Central memory CD8-positive, alpha-beta T cell (primary cell): ENCODE results near the gene TOX3.

Experiments
- ATAC-seq: fragments of 150-1000 bp; cut with Tn5 transposase; replicated peaks from 2 replicates; pipeline ENCODE4 v1.10.0; 2022; ENCODE audit warnings: mild to moderate bottlenecking, moderate FRiP score, moderate number of reproducible peaks; ENCODE audit not compliant: poor library complexity, severe bottlenecking; ENCODE audit errors: extremely low read depth
- DNase-seq, 2 donors: peaks; one replicate each; pipeline ENCODE4 v3.0.0; 2021; ENCODE audit warnings: low spot score in 2 of 2
- H3K27ac Mint-ChIP-seq: one replicate; pipeline ENCODE4 v1.8.0; 2022; ENCODE audit warnings: low read depth, mild to moderate bottlenecking, moderate library complexity, mixed read lengths
- H3K27me3 Mint-ChIP-seq: one replicate; pipeline ENCODE4 v1.8.0; 2022; ENCODE audit warnings: mixed read lengths
- H3K36me3 Mint-ChIP-seq: one replicate; pipeline ENCODE4 v1.8.0; 2022; ENCODE audit warnings: mild to moderate bottlenecking, moderate library complexity, mixed read lengths; ENCODE audit not compliant: insufficient read depth
- H3K4me1 Mint-ChIP-seq: one replicate; pipeline ENCODE4 v1.8.0; 2022; ENCODE audit warnings: mixed read lengths
- H3K4me3 Mint-ChIP-seq: one replicate; pipeline ENCODE4 v1.8.0; 2022; ENCODE audit warnings: mild to moderate bottlenecking, moderate library complexity, mixed read lengths
- H3K9me3 Mint-ChIP-seq: one replicate; pipeline ENCODE4 v1.8.0; 2022; ENCODE audit warnings: mixed read lengths

The TOX3 gene

DNA sequence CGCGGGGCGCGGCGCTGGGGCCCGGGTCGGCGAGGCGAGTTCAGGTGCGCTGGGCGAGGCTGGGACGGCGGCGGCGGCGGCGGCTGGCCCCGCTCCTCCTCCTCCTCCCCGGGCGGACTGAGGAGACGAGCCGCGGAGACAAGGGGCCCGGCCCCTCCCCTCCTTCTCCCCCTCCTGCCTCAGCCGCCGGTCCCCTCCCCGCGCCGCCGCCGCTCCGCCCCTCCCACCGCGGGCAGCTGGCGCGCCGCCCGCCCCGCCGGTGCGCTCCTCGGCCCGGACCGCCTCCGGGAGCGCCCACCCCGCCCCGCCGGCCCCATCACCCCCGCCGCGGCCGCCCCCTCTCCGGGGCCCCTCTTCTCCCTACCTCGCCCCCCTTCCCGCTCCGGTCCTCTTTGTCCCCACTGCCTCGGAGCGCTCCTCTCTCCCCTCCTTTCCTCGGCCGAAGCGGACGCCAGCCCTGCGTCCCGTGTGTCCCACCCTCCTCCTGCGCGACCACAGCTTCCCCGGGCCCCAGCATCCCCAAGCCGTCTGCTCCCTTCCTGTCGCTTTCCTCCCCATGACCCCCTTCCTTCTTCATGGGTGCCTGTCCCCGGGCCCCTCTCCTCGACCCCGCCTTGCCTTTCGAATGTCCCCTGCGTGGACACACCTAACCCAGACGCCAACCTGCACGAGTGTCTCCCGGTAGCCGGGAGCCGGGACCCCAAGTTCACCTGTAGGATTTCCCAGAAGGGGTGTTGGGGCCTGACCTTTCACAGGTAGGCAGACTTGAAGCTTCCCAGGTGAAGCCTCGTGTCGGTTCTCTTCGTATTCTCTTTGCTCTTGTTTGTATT is at the start of gene TOX3:
TOX3 (minus strand) TSS at position 140 of the 830 bp plus-strand sequence. CDS start 420 bp downstream, outside the sequence.
- H3K9me3 Mint-ChIP-seq, result no peaks in the 10 kb centered on the region
- no peak within 1 kb of the TSS for H3K27ac Mint-ChIP-seq
- no peaks in the 10 kb centered on the region for H3K4me1 Mint-ChIP-seq
- no peaks in the 10 kb centered on the region for H3K36me3 Mint-ChIP-seq
- ATAC-seq (no peak), DNase-seq (no peak)
- H3K27me3 Mint-ChIP-seq, result peaks cover 67% of the 10 kb centered on the region
- peak within 1 kb of the TSS; percentile 11 for H3K4me3 Mint-ChIP-seq

DNA sequence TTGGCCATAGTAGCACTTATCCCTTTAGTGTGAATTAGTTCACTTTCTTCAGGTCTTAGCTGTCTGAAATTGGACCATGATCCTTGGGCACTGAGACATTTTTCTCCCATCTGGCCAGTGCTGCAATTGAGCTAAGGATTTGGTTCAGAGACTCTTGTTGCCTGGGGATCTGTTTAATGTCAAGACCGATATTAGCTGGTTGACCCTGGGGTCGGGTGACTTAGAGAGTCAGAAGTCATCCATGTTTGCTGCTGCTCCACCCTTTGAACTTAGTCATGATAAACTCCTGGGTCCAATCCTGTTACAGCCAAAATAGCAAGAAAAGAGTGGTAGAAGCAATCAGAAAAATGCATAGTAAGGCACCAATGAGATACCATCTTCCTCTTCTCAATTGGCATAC is 45.8 kb upstream of the TOX3 start:
- Mint-ChIP-seq H3K4me3 (no peak overlapping the region), H3K27me3 (no peaks in the 10 kb centered on the region), H3K27ac (no peak overlapping the region), H3K9me3 (no peaks in the 10 kb centered on the region), H3K4me1 (no peaks in the 10 kb centered on the region), H3K36me3 (no peaks in the 10 kb centered on the region)
- ATAC-seq, result no peak
- no peak for DNase-seq

DNA sequence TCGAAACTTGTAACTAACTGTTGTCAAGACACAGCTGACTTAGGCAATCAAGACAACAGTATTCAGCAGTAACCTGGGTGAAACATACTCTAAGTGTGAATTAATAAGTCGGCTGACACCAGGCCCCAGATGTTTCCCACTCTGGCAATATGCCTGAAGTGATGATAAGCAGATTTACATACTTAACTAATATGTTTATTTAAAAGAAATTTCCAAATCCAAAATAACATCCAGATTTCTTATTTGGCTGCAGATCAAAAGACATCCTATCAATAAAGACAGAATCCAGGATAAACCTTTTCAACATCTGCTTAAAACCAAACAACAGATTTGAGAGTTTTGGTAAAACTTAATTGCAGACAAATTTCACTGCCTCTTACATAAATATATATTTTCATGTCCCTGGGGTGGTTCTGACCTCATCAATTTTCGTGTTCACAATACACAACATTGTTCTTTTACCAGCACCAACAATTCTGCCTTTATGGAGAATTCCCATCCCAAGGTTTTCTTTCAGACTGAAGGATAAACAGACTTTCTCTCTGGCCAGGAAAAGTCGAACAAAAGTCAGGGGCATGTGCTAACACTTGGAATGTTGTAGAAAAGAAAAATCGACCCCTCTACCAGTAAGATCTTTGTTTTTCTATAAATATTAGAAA is 45.1 kb upstream of the TOX3 start:
- Mint-ChIP-seq H3K4me1 (no peaks in the 10 kb centered on the region), H3K4me3 (no peak overlapping the region), H3K36me3 (no peaks in the 10 kb centered on the region)

DNA sequence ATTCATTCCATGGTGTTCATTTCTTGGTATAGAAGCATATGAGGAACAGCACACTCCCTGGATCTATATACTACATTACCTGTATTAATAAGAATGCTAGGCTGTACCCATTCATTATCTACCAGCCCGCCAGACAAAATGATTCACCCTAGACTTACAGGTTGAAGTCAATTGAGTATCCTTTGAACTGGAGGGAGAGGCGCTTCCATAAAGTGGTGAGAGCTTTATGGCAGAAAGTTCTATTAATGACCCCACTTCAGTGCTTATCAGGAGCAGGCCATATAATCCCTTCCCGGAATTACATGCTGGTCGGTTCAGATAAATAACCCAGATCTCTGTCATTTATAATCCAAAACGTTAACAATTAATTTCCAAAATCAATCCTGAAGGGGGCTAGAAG is 44.5 kb upstream of the TOX3 start:
- no peak overlapping the region for H3K4me3 Mint-ChIP-seq
- H3K4me1 Mint-ChIP-seq, result no peaks in the 10 kb centered on the region
- no peak for ATAC-seq
- no peak overlapping the region for H3K27ac Mint-ChIP-seq
- no peaks in the 10 kb centered on the region for H3K36me3 Mint-ChIP-seq
- no peak for DNase-seq
- no peaks in the 10 kb centered on the region for H3K27me3 Mint-ChIP-seq
- no peaks in the 10 kb centered on the region for H3K9me3 Mint-ChIP-seq

More for the DNA sequence above, 45.1 kb upstream of the TOX3 start:
- no peaks in the 10 kb centered on the region for H3K27me3 Mint-ChIP-seq
- no peaks in the 10 kb centered on the region for H3K9me3 Mint-ChIP-seq
- no peak overlapping the region for H3K27ac Mint-ChIP-seq
- ATAC-seq (no peak), DNase-seq (no peak)

DNA sequence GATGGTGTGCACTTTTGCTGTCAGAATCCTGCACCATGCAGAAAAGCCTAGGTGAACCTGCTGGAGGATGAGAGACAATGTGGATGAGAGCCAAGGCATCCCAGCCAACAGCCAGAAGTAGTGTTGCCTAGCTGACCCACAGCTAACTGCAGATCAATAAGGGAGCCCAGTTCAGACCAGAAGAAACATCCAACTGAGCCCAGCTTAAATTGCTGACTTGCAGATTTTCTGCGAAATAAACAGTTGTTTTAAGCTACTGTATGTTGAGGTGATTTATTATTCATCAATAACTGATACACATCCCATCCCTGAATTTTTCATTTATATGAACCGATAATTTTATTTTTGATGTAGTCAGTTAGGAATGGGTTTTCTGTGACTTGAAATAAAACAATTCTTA is 39.2 kb upstream of the TOX3 start:
- no peaks in the 10 kb centered on the region for H3K27me3 Mint-ChIP-seq

DNA sequence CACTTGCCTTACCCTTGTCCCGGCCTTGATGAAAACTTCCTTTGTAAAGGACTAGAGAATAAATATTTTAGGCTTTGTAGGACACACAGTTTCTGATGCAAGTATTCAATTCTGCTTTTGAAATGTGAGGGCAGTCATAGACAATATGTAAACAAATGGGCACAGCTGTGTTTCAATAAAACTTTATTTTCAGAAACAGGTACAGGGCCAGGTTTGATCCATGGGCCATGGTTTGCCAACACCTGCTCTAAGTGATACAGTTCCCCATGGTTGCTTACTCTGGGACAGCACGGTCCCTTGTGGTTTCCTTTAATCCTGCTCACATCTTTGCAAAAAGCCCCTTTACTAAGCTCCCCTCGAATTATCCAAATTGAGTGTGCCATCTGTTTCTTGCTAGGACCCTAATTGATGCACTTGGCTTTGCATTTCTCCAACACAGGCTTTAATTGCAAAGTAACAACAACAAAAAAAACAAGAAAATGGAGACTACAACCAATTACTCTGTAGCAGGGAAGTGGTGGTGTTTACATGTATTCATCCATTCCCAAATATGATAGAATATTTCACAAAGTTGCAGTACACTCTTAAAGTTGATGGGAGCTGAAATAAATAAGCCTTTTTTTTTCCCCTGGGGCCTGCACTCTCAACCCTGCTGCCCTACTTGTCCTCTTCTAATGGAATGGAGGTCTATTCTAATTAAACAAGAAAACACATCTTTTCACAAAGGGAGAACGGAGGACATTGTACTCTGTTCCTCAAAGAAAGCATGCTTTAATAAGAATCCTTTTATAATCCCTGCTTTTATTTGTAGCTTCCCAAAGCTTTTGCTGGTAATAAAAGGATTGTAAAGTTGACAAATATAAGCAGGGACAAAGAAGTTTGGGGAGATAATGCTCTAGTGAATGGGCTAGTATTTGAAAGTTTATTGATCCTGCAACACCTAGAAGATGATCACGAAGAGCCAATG is 37.7 kb upstream of the TOX3 start:
- H3K27ac Mint-ChIP-seq, result no peak overlapping the region
- no peak for ATAC-seq
- no peaks in the 10 kb centered on the region for H3K27me3 Mint-ChIP-seq

More for the DNA sequence above, 39.2 kb upstream of the TOX3 start:
- H3K9me3 Mint-ChIP-seq, result no peaks in the 10 kb centered on the region
- no peaks in the 10 kb centered on the region for H3K36me3 Mint-ChIP-seq
- DNase-seq (no peak), ATAC-seq (no peak)
- no peak overlapping the region for H3K4me3 Mint-ChIP-seq
- no peak overlapping the region for H3K27ac Mint-ChIP-seq
- no peaks in the 10 kb centered on the region for H3K4me1 Mint-ChIP-seq

DNA sequence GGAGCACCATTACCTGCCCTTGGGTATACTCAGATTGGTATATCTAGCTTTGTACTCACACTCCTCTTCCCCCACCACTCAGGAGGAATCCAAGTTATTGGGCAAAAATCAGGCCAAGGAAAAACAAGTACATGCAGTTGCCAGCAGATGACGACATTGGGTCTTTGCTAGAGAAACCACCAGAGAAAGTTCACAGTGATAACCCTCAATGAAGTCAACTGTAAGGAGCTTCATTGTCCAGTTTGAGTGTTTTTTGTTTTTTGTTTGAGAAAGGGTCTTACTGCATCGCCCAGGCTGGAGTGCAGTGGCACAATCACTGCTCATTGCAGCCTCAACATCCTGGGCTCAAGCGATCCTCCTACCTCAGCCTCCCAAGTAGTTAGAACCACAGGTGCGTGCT is 34.6 kb upstream of the TOX3 start:
- DNase-seq, result no peak
- Mint-ChIP-seq H3K27me3 (no peaks in the 10 kb centered on the region), H3K9me3 (no peaks in the 10 kb centered on the region), H3K36me3 (no peaks in the 10 kb centered on the region), H3K4me3 (no peak overlapping the region), H3K27ac (no peak overlapping the region), H3K4me1 (no peaks in the 10 kb centered on the region)
- no peak for ATAC-seq

More for the DNA sequence above, 37.7 kb upstream of the TOX3 start:
- no peaks in the 10 kb centered on the region for H3K36me3 Mint-ChIP-seq
- H3K4me1 Mint-ChIP-seq, result no peaks in the 10 kb centered on the region
- no peaks in the 10 kb centered on the region for H3K9me3 Mint-ChIP-seq
- DNase-seq, result no peak
- H3K4me3 Mint-ChIP-seq, result no peak overlapping the region

DNA sequence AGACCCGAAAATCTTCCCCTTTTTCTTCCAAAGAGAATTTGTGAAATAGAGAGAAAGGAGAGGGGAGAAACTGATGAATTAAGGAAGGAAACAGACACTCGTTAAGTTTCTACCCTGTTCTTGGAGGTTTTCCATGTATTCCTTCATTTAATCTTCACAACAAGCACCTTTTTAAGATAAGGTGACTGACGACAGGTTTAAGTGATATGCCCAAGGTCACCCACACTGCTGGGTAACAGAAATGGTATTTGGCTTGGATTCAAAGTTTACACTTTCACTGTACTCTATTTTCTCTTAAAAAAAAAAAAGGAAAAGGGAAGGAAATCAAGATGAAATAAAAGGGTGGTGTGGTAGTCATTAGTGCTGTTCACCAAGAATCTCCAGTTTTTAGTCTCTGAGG is 33.5 kb upstream of the TOX3 start:
- Mint-ChIP-seq H3K27ac (no peak overlapping the region), H3K4me1 (no peaks in the 10 kb centered on the region), H3K36me3 (no peaks in the 10 kb centered on the region), H3K4me3 (no peak overlapping the region), H3K9me3 (no peaks in the 10 kb centered on the region), H3K27me3 (peaks cover 7% of the 10 kb centered on the region)
- no peak for DNase-seq
- no peak for ATAC-seq

DNA sequence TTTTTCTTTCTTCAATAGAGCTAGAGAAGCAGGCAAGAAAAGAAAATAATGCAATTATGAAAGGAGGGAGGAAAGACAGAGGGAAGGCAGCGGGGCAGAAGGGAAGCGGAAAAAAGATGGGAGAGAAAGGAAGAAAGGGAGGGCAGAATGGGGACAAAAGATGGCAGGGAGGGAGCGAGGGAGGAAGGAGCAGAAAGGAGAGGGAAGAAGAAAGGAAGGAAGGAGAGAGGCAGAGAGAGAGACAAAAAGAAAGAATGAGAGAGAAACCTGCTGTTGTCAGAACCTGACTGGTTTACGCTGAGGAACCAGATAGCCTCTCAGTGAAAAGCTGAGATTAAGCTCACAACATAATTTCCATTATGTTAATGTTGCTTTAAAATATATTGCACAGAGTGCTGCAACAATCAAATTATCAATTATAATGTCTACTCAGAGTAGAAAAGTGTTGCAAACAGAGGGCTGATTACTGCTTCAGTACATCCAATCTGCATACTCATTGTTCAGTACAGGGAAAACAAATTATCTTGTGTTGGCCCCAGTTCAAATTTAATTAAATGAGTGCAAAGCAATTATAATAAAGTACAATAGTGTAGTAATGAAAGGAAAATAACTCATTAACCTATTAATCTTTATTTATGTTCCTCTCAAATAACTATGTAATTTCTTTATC is 32.0 kb upstream of the TOX3 start:
- Mint-ChIP-seq H3K36me3 (no peaks in the 10 kb centered on the region), H3K9me3 (no peaks in the 10 kb centered on the region), H3K27ac (no peak overlapping the region), H3K4me1 (no peaks in the 10 kb centered on the region), H3K4me3 (no peak overlapping the region), H3K27me3 (peaks cover 9% of the 10 kb centered on the region)
- no peak for ATAC-seq
- DNase-seq, result no peak

DNA sequence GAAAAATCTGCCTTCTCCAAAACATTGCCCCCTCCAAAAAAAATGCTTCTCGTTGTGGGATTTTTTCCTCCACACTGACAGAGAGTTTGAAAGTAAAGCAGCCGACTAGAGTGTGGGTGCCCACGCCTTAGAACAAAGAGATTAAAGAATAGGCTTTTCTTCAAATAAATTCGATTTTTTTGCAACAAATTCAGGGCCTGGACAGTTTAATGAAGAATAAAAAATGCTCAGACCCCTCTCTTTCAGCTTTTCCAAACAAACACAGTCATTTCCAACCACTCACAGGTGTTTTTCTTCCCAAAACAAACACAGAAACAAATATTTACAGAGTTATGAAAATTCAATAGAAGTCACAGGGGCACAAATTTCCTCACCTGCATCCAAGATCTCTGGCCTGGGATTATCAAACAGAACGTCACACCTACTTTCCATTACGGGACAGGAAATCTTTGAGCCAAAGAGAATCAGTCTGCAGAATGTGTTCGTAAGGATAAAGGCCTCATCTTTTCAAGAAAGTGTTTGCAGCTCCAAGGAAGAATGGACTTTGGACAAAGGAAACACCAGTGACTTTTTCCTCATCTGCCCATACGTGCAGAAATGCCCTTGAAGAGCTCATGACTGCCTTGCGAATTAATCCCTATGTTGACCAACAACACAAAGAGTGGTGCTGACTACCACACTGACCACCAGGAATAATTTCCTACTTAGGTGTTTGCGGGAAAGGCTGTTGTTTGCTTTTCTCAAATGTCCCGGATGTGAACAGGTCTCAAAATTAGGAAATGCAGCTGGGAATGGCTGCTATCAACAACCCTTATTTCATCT is 31.3 kb upstream of the TOX3 start:
- Mint-ChIP-seq H3K36me3 (no peaks in the 10 kb centered on the region), H3K4me1 (no peaks in the 10 kb centered on the region), H3K9me3 (peaks cover under 1% of the 10 kb centered on the region), H3K27me3 (peaks cover 9% of the 10 kb centered on the region), H3K27ac (no peak overlapping the region), H3K4me3 (no peak overlapping the region)
- no peak for ATAC-seq
- DNase-seq, result no peak

DNA sequence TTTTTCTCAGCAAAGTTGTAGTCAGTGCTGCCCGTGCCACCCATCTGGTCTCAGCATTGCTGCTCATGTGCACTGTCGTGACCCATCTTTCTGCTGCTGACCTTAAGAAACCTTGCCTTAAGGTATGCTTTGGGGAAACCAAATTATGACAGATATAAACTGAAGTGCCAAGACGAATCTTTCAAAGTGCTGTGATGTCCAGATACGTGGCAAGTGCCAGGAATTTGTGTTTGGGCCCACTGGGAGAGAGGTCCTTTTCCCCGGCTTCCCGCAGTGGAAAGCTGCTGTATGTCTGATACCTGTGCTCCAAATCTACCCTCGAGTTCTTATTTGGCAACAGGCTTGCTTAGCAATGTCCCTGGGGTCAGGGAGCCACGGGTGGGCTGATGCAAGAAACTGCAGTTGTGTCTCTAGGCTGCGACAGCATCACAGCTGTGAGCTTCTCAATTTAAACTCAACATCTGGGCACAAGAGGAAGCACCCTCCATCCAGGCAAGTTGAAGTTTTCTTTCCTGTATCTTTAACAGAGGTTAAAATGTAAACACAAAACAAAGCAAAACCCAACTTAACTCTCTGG is 30.3 kb upstream of the TOX3 start:
- peaks cover 9% of the 10 kb centered on the region for H3K27me3 Mint-ChIP-seq
- H3K4me3 Mint-ChIP-seq, result no peak overlapping the region
- no peaks in the 10 kb centered on the region for H3K36me3 Mint-ChIP-seq
- peaks cover 8% of the 10 kb centered on the region for H3K9me3 Mint-ChIP-seq
- no peak overlapping the region for H3K27ac Mint-ChIP-seq
- ATAC-seq, result no peak
- DNase-seq, result no peak
- no peaks in the 10 kb centered on the region for H3K4me1 Mint-ChIP-seq
